GM20431 (cell line): ENCODE results near the gene PECR.
"Not testable (repeated sequence)": the region's sequence is repeated elsewhere in the genome, so short reads cannot be mapped to it uniquely, and the experiment has no call there.

Experiments used
- in situ Hi-C: fragments of 300-500 bp; cut with MseI, MboI; formaldehyde crosslinking; loops from one replicate; pipeline ENCODE4 v1.15.0; 2020; ENCODE audit warnings: low sequenced_read_pairs; ENCODE audit not compliant: unreplicated experiment

The PECR gene

DNA sequence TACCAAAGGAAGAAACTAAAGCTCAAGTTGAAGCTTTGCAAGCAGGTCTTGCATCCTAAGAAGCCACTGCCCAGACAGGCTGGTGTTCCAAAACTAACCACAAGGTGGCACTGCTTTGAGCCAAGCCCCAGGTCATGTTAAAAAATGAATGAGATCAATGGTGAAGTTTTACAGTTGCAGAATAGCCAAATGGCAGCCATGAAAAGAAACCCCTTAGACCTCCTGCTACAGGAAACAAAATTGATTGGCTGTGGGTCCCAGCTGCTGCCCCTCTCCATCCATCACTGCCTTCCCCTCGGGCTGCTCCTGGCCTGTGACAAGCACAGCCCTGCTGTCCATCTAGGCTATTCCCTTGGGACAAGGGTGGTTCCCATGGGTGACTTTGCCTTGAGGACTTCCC lies 47.5 kb downstream of the PECR start:
- in situ Hi-C loops = no loop called here

DNA sequence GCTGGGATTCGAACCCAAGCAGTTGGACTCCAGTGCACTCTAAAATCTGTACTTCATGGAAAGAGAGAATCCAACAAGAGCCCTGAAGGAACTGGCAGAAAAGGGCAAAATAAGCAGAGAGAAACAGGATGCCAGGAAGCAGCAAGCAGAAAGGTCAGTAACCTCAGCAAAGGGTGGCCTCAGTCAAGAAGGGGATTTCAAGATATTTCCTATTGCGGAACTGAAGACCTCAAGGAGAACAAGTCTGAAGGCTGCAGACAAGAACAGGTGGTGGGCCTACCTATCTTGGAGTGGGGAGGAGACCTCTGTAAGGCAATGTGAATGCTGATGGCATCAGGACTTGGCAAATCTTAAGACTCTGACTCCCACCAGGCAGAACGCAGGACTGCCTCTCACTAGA lies 48.2 kb downstream of the PECR start:
- in situ Hi-C loops = no loop called here

GRCh38 chr2:216031960-216032689 lies 49.5 kb downstream of the PECR start:
- in situ Hi-C loops = no loop called here

GRCh38 chr2:216030216-216030615 lies 51.4 kb downstream of the PECR start:
- in situ Hi-C loops = no loop called here

GRCh38 chr2:216029416-216030129 lies 52.0 kb downstream of the PECR start:
- in situ Hi-C loops = loop anchor here (10.0 kb wide), 1 partner anchor 75 kb away; no protein-coding TSS in a partner anchor

DNA sequence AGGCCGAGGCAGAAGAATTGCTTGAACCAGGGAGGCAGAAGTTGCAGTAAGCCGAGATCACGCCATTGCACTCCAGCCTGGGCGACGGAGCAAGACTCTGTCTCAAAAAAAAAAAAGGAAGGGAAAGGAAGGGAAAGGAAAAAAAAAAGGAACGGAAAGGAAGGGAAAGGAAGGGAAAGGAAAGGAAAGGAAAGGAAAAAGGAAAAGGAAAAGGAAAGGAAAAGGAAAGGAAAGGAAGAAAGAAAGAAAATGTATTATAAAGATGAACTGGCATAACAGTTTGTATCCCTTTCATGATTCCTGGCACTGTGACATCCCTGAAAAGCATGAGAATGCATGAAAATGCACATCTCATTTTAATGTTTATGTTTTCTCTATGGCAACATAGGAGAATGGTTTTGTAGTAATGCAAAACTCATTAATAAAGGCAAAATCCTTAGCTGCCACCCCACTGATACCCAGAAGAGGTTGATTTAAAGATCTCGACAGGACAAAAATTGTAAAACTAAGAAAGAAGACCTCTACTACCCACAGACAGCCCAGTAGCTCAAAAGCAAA lies 56.8 kb downstream of the PECR start:
- in situ Hi-C loops = loop anchor here (10.0 kb wide), 1 partner anchor 70 kb away; no protein-coding TSS in a partner anchor

GRCh38 chr2:216023055-216023648 lies 58.5 kb downstream of the PECR start:
- in situ Hi-C loops = loop anchor here (10.0 kb wide), 1 partner anchor 68 kb away; no protein-coding TSS in a partner anchor

DNA sequence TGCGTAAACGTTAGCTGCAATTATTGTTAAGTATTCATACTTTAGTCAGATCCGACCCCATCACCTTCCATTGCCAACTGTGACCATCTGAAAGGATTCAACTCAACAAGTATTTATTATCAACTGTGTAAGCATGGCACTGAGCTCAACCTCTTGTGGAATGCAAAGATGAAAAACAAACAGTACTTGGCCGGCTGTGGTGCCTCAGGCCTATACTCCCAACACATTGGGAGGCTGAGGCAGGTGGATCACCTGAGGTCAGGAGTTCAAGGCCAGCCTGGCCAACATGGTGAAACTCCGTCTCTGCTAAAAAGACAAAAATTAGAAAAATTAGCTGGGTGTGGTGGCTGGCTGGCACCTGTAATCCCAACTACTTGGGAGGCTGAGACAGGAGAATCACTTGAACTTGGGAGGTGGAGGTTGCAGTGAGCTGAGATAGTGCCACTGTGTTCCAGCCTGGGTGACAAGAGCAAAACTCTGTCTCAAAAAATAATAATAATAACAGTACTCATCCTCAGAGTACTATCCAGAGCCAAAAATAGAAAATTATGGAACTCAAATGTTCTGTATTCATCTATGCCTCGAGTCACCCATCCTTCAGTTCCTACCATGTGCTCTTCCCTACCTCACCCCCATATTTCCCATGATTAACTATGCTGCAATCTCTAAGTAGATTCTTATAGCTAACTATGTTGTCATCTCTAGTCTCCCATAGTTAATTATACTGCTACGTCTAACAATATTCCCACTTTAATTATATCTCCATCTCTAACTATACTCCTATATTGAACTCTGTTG lies 59.6 kb downstream of the PECR start:
- in situ Hi-C loops = loop anchor here (10.0 kb wide), 1 partner anchor 67 kb away; no protein-coding TSS in a partner anchor

DNA sequence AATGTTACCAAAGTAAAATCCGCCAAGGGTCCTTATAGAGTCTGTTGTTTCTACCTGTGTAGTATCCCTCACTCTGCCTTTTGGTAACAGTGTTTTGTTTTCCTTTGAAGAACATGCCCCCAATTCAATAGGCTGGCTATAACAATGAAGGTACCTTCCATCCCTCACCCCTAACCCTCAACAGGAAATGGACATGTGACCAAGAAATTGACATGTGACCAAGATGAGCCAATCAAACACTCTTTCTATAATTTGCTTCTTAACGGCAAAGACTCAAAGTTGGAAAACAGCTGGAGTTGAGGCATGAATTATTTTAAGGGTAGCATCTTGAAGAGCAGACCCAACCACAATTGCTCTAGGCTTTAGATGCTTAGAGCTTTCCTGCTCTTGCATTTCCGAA lies 62.9 kb downstream of the PECR start:
- in situ Hi-C loops = no loop called here

- in situ Hi-C loops = no loop called here
Observed at GRCh38 chr2:216017365-216017764, 64.2 kb downstream of the PECR start.

DNA sequence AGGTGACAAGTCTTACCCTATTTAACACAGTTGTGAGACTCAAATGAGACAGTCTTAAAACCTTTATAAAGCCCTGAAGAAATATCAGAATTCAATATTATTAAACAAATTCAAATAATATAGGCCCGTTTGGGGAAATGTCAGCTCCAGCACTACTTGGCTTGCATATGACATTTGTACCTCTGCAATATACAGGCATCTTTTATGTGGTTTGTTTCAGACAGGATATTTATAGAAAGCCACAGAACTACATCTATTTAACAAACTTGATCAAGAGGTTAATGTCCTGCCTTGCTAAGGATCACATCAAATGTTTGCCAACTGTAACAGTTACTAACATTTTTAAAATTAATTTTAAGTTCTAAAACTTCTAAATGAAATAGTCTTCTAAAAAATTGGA lies 65.0 kb downstream of the PECR start:
- in situ Hi-C loops = no loop called here

GRCh38 chr2:216015722-216016464 lies 65.7 kb downstream of the PECR start:
- in situ Hi-C loops = no loop called here

DNA sequence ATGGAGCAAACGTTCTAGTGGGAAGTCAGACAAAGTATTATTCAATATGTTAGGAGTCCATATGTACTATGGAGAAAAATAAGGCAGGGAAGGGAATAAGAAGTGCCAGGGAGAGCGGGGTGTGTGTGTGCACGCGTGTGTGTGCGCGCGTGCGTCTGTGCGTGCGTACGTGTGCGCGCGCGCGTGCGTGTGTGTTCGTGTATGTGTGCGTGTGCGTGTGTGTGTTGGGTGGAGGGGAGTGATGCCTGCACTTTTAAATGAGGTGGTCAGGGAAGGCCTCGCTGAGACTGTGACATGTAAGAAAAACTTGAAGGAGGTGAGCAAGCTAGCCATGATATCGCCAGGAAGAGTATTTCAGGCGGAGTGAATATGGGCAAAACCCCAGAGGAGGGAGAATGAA lies 66.6 kb downstream of the PECR start:
- in situ Hi-C loops = no loop called here

- in situ Hi-C loops = no loop called here
Observed at GRCh38 chr2:216014006-216014405, 67.6 kb downstream of the PECR start.

DNA sequence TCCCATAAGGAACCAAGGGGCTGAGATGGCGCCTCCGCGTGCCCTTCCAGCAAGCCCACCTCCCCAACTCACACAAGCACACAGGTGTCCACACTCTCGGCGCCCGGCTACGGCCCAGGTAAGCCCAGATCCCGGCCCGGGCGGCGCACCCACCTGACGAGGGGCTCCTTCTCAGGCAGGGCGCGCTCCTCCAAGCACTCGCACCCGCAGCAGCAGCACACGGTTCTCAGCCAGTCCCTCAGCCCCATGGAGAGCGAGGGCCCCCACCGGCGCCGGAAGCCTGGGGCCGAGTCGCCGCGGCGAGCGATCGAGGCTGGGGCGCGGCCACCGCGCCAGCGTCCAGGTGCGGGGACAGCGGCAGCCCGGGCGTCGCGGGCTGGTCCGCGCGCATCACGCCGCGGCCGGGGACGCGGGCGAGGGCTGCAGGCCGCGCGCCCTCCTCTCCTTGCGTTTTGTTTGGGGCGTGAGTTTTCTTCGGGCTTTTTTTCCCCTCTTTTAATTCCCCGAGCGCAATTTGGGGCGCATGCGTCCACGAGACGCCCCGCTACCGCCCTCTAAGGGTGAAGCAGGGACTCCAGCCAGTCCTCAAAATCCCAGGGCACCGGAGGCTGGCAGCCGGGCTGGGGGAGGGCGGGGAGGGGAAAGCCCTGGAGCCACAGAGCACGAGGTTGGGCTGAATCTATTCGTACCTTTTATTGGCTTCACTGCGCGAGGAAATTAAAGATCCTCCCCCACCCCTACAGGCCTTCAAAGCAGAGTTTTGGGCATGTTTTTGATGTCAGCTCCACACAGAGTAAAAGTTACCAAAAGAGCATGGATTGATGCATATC lies 68.3 kb downstream of the PECR start, which contains the start of gene MREG:
TSS of gene MREG (minus strand) at position 472 of the 830 bp plus-strand sequence. CDS start at position 248, 224 bp downstream.
- in situ Hi-C loops = no loop called here

DNA sequence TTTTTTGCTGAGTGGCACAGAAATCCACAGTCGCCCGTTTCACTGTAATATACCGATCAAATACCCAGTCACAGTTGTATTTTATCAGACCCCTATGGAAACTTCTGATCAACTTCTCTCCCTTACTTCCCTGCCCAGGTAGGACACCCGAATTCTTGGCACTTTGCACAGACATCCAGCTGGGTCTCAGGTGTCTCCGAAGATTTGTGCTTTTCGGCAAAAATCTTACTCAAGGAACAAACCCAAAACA lies 68.9 kb downstream of the PECR start:
- in situ Hi-C loops = no loop called here

- in situ Hi-C loops = no loop called here
Observed at GRCh38 chr2:216012133-216012829, 69.3 kb downstream of the PECR start.

GRCh38 chr2:216009215-216009614 lies 72.4 kb downstream of the PECR start:
- in situ Hi-C loops = not testable (repeated sequence)
